Choroid plexus epithelial cell (primary cell): ENCODE measurements around the gene SMC6.
A peak's percentile ranks its signal among the peaks of the same experiment; 100 is the strongest.

ENCODE experiments used
- DNase-seq: peaks from one replicate; pipeline ENCODE4 v3.0.0-alpha.2; 2010; ENCODE audit warnings: low read depth
- H3K4me3 ChIP-seq: 2 replicates; pipeline ENCODE4 v1.5.1; 2011; ENCODE audit warnings: low read depth, mild to moderate bottlenecking, control low read depth, low read length, moderate library complexity
- TF ChIP-seq, protein P1 (sequence below): conservative IDR thresholded peaks from 2 replicates; pipeline ENCODE4 v1.5.1; 2011; ENCODE audit warnings: low read depth, mild to moderate bottlenecking, control low read depth, inconsistent platforms, low read length, moderate library complexity

SMC6 gene

DNA sequence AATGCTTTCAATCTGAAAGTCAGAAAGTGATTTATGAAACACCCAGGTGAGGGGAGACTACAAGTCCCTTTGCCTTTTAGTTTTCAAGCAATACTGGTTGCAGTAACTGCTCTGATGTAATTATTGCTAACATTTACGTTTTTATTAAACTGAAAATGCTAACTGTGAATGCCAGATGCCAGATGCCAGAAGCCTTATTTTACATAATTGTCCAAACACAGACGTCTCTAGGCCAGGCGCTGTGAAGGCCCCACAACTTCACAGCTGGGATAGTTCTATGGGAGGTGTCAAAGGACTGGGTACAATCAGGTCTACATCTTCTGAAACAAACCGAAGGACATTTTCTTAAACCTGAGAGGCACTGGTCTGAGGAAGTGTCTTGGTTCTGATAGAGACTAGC is 35.2 kb upstream of the SMC6 start:
- no peak for DNase-seq
- TF ChIP-seq, protein P1, sequence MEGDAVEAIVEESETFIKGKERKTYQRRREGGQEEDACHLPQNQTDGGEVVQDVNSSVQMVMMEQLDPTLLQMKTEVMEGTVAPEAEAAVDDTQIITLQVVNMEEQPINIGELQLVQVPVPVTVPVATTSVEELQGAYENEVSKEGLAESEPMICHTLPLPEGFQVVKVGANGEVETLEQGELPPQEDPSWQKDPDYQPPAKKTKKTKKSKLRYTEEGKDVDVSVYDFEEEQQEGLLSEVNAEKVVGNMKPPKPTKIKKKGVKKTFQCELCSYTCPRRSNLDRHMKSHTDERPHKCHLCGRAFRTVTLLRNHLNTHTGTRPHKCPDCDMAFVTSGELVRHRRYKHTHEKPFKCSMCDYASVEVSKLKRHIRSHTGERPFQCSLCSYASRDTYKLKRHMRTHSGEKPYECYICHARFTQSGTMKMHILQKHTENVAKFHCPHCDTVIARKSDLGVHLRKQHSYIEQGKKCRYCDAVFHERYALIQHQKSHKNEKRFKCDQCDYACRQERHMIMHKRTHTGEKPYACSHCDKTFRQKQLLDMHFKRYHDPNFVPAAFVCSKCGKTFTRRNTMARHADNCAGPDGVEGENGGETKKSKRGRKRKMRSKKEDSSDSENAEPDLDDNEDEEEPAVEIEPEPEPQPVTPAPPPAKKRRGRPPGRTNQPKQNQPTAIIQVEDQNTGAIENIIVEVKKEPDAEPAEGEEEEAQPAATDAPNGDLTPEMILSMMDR, result no peak
- H3K4me3 ChIP-seq, result no peak overlapping the region

DNA sequence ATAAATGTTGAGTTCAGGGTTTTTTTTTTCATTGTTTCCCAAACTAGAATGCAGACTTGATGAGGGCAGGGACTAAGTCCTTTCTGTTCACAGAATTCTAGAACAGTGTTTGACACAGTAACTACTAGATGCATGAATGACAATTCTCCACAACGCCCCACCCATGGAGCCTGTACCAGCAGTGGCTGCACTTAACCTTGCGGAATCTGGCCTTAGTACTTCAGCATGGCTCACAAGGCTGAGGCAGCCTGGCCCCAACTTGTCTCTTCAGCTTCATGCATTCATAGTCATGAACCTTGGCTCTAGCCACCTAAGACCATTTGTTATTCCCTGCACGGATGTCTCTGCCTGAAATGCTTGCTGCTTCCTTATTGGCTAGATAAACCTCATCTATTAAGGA is 33.1 kb upstream of the SMC6 start:
- TF ChIP-seq, protein P1, result no peak
- no peak for DNase-seq

DNA sequence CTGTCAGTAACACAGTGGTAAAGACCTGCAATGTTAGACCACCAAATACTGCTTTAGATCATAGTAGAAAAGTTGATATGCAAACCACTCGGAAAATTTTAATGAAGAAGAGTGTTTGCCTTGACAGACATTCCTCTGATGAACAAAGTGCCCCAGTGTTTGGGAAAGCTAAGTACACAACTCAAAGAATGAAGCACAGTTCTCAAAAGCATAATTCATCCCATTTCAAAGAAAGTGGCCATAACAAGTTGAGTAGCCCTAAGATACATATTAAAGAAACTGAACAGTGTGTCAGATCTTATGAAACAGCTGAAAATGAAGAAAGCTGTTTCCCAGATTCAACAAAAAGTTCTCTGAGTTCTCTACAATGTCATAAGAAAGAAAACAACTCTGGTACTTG is 27.9 kb upstream of the SMC6 start:
- no peak overlapping the region for H3K4me3 ChIP-seq

More for the DNA sequence above, 33.1 kb upstream of the SMC6 start:
- H3K4me3 ChIP-seq, result no peak overlapping the region

DNA sequence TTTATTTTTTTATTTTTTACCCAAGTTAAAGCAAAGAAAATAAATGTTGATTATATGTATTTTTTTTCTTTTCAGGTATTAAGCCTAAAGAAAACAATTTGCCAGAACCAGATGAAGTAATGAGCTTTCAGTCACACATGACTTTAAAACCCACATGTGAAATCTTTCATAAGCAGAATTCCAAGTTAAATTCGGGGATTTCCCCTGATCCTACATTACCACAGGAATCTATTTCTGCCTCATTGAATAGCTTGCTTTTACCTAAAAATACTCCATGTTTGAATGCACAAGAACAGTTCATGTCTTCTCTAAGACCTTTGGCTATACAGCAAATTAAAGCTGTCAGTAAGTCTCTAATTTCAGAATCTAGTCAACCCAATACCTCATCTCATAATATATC is 26.9 kb upstream of the SMC6 start:
- H3K4me3 ChIP-seq, result no peak overlapping the region
- TF ChIP-seq, protein P1, result no peak
- peak; percentile 27 for DNase-seq

More for the DNA sequence above, 27.9 kb upstream of the SMC6 start:
- DNase-seq, result no peak
- TF ChIP-seq, protein P1, result no peak

DNA sequence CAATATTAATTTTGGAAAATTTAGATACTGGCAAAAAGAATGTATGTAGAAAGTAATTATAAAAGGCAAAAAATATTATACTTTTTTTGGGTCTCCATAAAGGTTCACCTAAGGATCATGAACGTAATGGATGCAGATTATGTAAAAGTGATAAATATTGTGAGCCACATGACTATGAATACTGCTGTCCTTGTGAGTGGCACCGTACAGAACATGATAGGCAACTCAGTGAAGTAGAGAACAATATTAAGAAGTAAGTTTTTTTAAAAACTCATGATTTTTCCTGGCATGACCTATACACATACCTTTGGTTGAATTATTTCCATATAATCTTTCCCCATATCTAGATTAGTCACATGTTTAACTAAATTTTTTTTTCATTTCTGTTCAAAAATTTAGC is 18.9 kb upstream of the SMC6 start:
- no peak for DNase-seq
- TF ChIP-seq, protein P1, result no peak
- no peak overlapping the region for H3K4me3 ChIP-seq

- DNase-seq, result no peak
- no peak overlapping the region for H3K4me3 ChIP-seq
- TF ChIP-seq, protein P1, result no peak
Observed at GRCh38 chr2:17771956-17772355, 18.3 kb upstream of the SMC6 start.

DNA sequence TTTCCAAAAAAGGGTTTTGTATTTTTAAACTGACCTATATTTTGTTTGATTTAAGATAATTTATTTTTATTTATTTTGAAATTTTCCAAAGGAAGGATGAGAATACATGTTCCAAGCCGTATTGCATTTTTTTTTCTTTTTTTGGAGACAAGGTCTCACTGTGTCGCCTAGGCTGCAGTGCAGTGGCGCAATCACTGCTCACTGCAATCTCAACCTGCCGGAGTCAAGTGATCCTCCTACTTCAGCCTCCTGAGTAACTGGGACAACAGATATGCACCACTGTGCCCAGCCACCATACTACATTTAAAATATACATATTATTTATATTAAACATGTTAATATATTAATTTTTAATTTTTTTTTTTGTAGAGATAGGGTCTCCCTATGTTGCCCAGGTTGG is 15.3 kb upstream of the SMC6 start:
- H3K4me3 ChIP-seq, result no peak overlapping the region
- no peak for DNase-seq
- TF ChIP-seq, protein P1, result no peak
